HPDE6-E6E7 (cell line): ENCODE measurements around the gene B3GALT5.

Source experiments
- DNase-seq: peaks from one replicate; pipeline ENCODE4 v3.0.0; 2011; ENCODE audit warnings: missing footprints; ENCODE audit errors: extremely low spot score

B3GALT5 gene

GRCh38 chr21:39696196-39696595, 83.5 kb downstream of the B3GALT5 start:
- DNase-seq, result no peak

GRCh38 chr21:39696618-39697017, 83.9 kb downstream of the B3GALT5 start:
- DNase-seq, result no peak

GRCh38 chr21:39700318-39700717, 87.6 kb downstream of the B3GALT5 start:
- no peak for DNase-seq

GRCh38 chr21:39703578-39703977, 90.8 kb downstream of the B3GALT5 start:
- no peak for DNase-seq

- DNase-seq, result no peak
These were observed 93.1 kb downstream of the B3GALT5 start for GRCh38 chr21:39705849-39706248.

GRCh38 chr21:39707316-39707715, 94.6 kb downstream of the B3GALT5 start:
- no peak for DNase-seq

GRCh38 chr21:39710866-39711265, 98.1 kb downstream of the B3GALT5 start:
- no peak for DNase-seq

- DNase-seq, result no peak
These were observed 99.5 kb downstream of the B3GALT5 start for GRCh38 chr21:39712273-39712672.

GRCh38 chr21:39712976-39713375, 100.2 kb downstream of the B3GALT5 start:
- no peak for DNase-seq

GRCh38 chr21:39713905-39714304, 101.2 kb downstream of the B3GALT5 start:
- DNase-seq, result no peak

GRCh38 chr21:39714331-39714730, 101.6 kb downstream of the B3GALT5 start:
- no peak for DNase-seq

- peak; percentile 4 for DNase-seq
These were observed 103.2 kb downstream of the B3GALT5 start for GRCh38 chr21:39715804-39716397.

GRCh38 chr21:39720126-39720778, 107.5 kb downstream of the B3GALT5 start:
- DNase-seq, result no peak

GRCh38 chr21:39721885-39722284, 109.1 kb downstream of the B3GALT5 start:
- no peak for DNase-seq
